ENCODE measurements around the gene MRPS22. TPM values are rescaled to one million over a fixed set of nuclear protein-coding genes. Genes with fewer than 3 reads are reported as not detected.
"Not testable (repeated sequence)": the region's sequence is repeated elsewhere in the genome, so short reads cannot be mapped to it uniquely, and the experiment has no call there.

MRPS22 gene
- total and polyA plus RNA-seq, 5 experiments from 2014 or later, result 33.6 to 43.8 (median 41.2) TPM

- peaks cover 25 to 63% (median 49%) of the 10 kb centered on the region in 4 donors for H3K4me1 Mint-ChIP-seq
- POLR2A ChIA-PET, result interaction anchor here (0.7 to 1.3 kb wide), 3 partner anchors 36 to 1214 kb away, joined by 4 to 5 read pairs (median 4); partner anchors contain the start of genes DBR1 and MRPS22
- peak in 3 of 10 donors; percentile 14 to 17 (median 15) for DNase-seq
- peak overlapping the region; percentile 99 to 100 (median 100) for H3K27ac Mint-ChIP-seq
- peaks cover 0 to 10% (median 5%) of the 10 kb centered on the region in 3 donors for H3K36me3 Mint-ChIP-seq
- H3K9me3 Mint-ChIP-seq, result no peaks in the 10 kb centered on the region
- H3K27me3 Mint-ChIP-seq, result no peaks in the 10 kb centered on the region
- peak; percentile 43 to 45 for ATAC-seq
- peak overlapping the region; percentile 85 to 100 (median 99) for H3K4me3 Mint-ChIP-seq
These were observed 45.2 kb downstream of the MRPS22 start for GRCh38 chr3:139388821-139389551.

- Mint-ChIP-seq H3K9me3 (no peaks in the 10 kb centered on the region), H3K27me3 (no peaks in the 10 kb centered on the region), H3K4me3 (peak within 1 kb of the TSS; percentile 85 to 100 (median 99)), H3K36me3 (peaks cover 0 to 8% (median 5%) of the 10 kb centered on the region in 3 donors), H3K27ac (peak within 1 kb of the TSS; percentile 99 to 100 (median 100)), H3K4me1 (peaks cover 25 to 56% (median 46%) of the 10 kb centered on the region in 4 donors)
- ATAC-seq (peak; percentile 85 to 88), DNase-seq (peak; percentile 90 to 97 (median 92))
- POLR2A ChIA-PET, result interaction anchor here (1.0 to 1.3 kb wide), 2 partner anchors 46 to 1215 kb away, joined by 4 read pairs; partner anchors contain the start of genes DBR1 and MRPS22
These were observed 45.9 kb downstream of the MRPS22 start, which contains the start of gene COPB2 for GRCh38 chr3:139389552-139390368. Gene COPB2 (minus strand): TSS chr3:139389647. CDS start chr3:139389550, 97 bp downstream.

- Mint-ChIP-seq H3K27me3 (no peaks in the 10 kb centered on the region), H3K27ac (peak overlapping the region in 2 of 10 donors; percentile 2 to 19), H3K4me1 (peaks cover 9 to 19% (median 14%) of the 10 kb centered on the region in 4 donors), H3K9me3 (no peaks in the 10 kb centered on the region), H3K36me3 (peaks cover 0 to 5% (median under 1%) of the 10 kb centered on the region in 3 donors), H3K4me3 (no peak overlapping the region)
- no peak for ATAC-seq
- POLR2A ChIA-PET, result no interaction called here
- DNase-seq, result no peak
These were observed 50.3 kb downstream of the MRPS22 start for GRCh38 chr3:139394116-139394515.

GRCh38 chr3:139396707-139397106 is 52.9 kb downstream of the MRPS22 start:
- no peak for DNase-seq
- Mint-ChIP-seq H3K27ac (no peak overlapping the region), H3K4me1 (peaks cover 0 to 3% (median under 1%) of the 10 kb centered on the region in 4 donors), H3K36me3 (peaks cover 2 to 13% (median 6%) of the 10 kb centered on the region in 3 donors), H3K4me3 (no peak overlapping the region), H3K27me3 (no peaks in the 10 kb centered on the region), H3K9me3 (peaks cover 0 to 12% (median 7%) of the 10 kb centered on the region in 9 donors)
- POLR2A ChIA-PET, result no interaction called here
- ATAC-seq, result no peak

- H3K4me1 Mint-ChIP-seq, H3K27ac Mint-ChIP-seq, H3K4me3 Mint-ChIP-seq, ATAC-seq, DNase-seq, H3K27me3 Mint-ChIP-seq, POLR2A ChIA-PET: not testable (repeated sequence)
- H3K36me3 Mint-ChIP-seq, result peaks cover 18 to 38% (median 31%) of the 10 kb centered on the region in 3 donors
- peaks cover 13 to 43% (median 34%) of the 10 kb centered on the region in 9 donors for H3K9me3 Mint-ChIP-seq
These were observed 57.3 kb downstream of the MRPS22 start for GRCh38 chr3:139401155-139401554.

Other genes with a start within 250 kb of the MRPS22 start
- gene COPB2, start 45.6 kb downstream of the MRPS22 start, total RNA-seq, result 10 to 100 TPM; 62.9 to 66.1 TPM
- gene COPB2, start 45.6 kb downstream of the MRPS22 start, polyA plus RNA-seq, result 10 to 100 TPM; 40.3 to 65.2 (median 42.7) TPM
- not detected for gene RBP2, start 132.5 kb downstream of the MRPS22 start, total RNA-seq
- not detected for gene RBP2, start 132.5 kb downstream of the MRPS22 start, polyA plus RNA-seq
- gene RBP1, start 195.7 kb downstream of the MRPS22 start, total RNA-seq, result not detected
- gene RBP1, start 195.7 kb downstream of the MRPS22 start, polyA plus RNA-seq, result not detected